HEK293 (cell line): ENCODE measurements around the gene MAF.

ENCODE experiments used
- CTCF ChIA-PET: fragments of 350-600 bp; formaldehyde crosslinking; extraction: SDS; loops from one replicate; lab custom pipeline; 2021; ENCODE audit warnings: antibody characterized with exemption; lab: Yijun Ruan, JAX
- POLR2A ChIA-PET: fragments of 300-600 bp; formaldehyde crosslinking; extraction: SDS; loops from one replicate; lab custom pipeline; 2020; ENCODE audit warnings: antibody characterized with exemption, inconsistent platforms; lab: Yijun Ruan, JAX
- H3K27ac ChIP-seq: fragments of 200-500 bp; sonication (Bioruptor generic); 2 replicates; pipeline ENCODE4 v1.5.1; 2014; ENCODE audit warnings: low read depth, low read length, control low read depth, inconsistent platforms; ENCODE audit errors: extremely low read depth
- H3K36me3 ChIP-seq, 2 experiments: fragments of 200-500 bp in 1 of 2; sonication (Bioruptor generic) in 1 of 2; 1 replicate in 1 of 2; 2 replicates in 1 of 2; pipeline ENCODE4 v1.5.1; 2014 to 2017; ENCODE audit warnings: inconsistent platforms in 2 of 2, low read length in 2 of 2; ENCODE audit not compliant: control insufficient read depth in 2 of 2, insufficient read depth in 1 of 2
- H3K4me1 ChIP-seq: fragments of 200-500 bp; sonication (Bioruptor generic); 2 replicates; pipeline ENCODE4 v1.5.1; 2014; ENCODE audit warnings: mild to moderate bottlenecking, low read length, inconsistent platforms; ENCODE audit not compliant: control insufficient read depth, insufficient read depth
- H3K4me3 ChIP-seq: 2 replicates; pipeline ENCODE4 v1.5.1; 2011; ENCODE audit warnings: low read depth, mild to moderate bottlenecking, control low read depth, low read length, moderate library complexity
- H3K9me3 ChIP-seq: fragments of 200-500 bp; sonication (Bioruptor generic); 2 replicates; pipeline ENCODE4 v1.5.1; 2014; ENCODE audit warnings: low read depth, low read length, inconsistent platforms; ENCODE audit not compliant: control insufficient read depth, insufficient read depth
- BCL11B ChIP-seq: fragments of 450-650 bp; formaldehyde crosslinking; IDR thresholded peaks from 2 replicates; pipeline ENCODE4 v1.5.1; 2016; ENCODE audit warnings: low read depth, missing biosample characterization, missing genetic modification characterization
- CTCF ChIP-seq: fragments of 450-650 bp; formaldehyde crosslinking; IDR thresholded peaks from 2 replicates; pipeline ENCODE4 v1.5.1; 2016; ENCODE audit warnings: missing biosample characterization, missing genetic modification characterization
- GLIS2 ChIP-seq: fragments of 450-650 bp; formaldehyde crosslinking; IDR thresholded peaks from 2 replicates; pipeline ENCODE4 v1.5.1; 2016; ENCODE audit warnings: missing biosample characterization, missing genetic modification characterization
- MYNN ChIP-seq: fragments of 450-650 bp; formaldehyde crosslinking; IDR thresholded peaks from 2 replicates; pipeline ENCODE4 v1.5.1; 2016; ENCODE audit warnings: missing biosample characterization, missing genetic modification characterization, borderline replicate concordance
- MZF1 ChIP-seq: fragments of 450-650 bp; formaldehyde crosslinking; IDR thresholded peaks from 2 replicates; pipeline ENCODE4 v1.5.1; 2017; ENCODE audit warnings: missing biosample characterization, missing genetic modification characterization, borderline replicate concordance
- OVOL3 ChIP-seq: fragments of 450-650 bp; formaldehyde crosslinking; IDR thresholded peaks from 2 replicates; pipeline ENCODE4 v1.5.1; 2016; ENCODE audit warnings: missing biosample characterization, missing genetic modification characterization
- REPIN1 ChIP-seq: fragments of 450-650 bp; formaldehyde crosslinking; IDR thresholded peaks from 2 replicates; pipeline ENCODE4 v1.5.1; 2017; ENCODE audit warnings: missing biosample characterization, missing genetic modification characterization, low read depth
- ZBTB48 ChIP-seq: fragments of 450-650 bp; formaldehyde crosslinking; IDR thresholded peaks from 2 replicates; pipeline ENCODE4 v1.5.1; 2016; ENCODE audit warnings: missing biosample characterization, missing genetic modification characterization
- ZNF112 ChIP-seq: fragments of 450-650 bp; formaldehyde crosslinking; IDR thresholded peaks from 2 replicates; pipeline ENCODE4 v1.5.0; 2017; ENCODE audit warnings: missing biosample characterization, missing genetic modification characterization
- ZNF132 ChIP-seq: fragments of 450-650 bp; formaldehyde crosslinking; IDR thresholded peaks from 2 replicates; pipeline ENCODE4 v1.5.1; 2017; ENCODE audit warnings: missing biosample characterization, missing genetic modification characterization, borderline replicate concordance
- ZNF221 ChIP-seq: fragments of 450-650 bp; formaldehyde crosslinking; IDR thresholded peaks from 2 replicates; pipeline ENCODE4 v1.5.1; 2017; ENCODE audit warnings: missing biosample characterization, missing genetic modification characterization, borderline replicate concordance
- ZNF280C ChIP-seq: fragments of 450-650 bp; formaldehyde crosslinking; IDR thresholded peaks from 2 replicates; pipeline ENCODE4 v1.5.1; 2016; ENCODE audit warnings: missing biosample characterization, missing genetic modification characterization
- ZNF292 ChIP-seq: fragments of 450-650 bp; formaldehyde crosslinking; IDR thresholded peaks from 2 replicates; pipeline ENCODE4 v1.5.1; 2016; ENCODE audit warnings: low read depth, missing biosample characterization, missing genetic modification characterization, borderline replicate concordance
- ZNF354C ChIP-seq: fragments of 450-650 bp; formaldehyde crosslinking; IDR thresholded peaks from 2 replicates; pipeline ENCODE4 v1.5.1; 2016; ENCODE audit warnings: missing biosample characterization, missing genetic modification characterization, low read depth, borderline replicate concordance
- ZNF394 ChIP-seq: fragments of 450-650 bp; formaldehyde crosslinking; IDR thresholded peaks from 2 replicates; pipeline ENCODE4 v1.5.1; 2016; ENCODE audit warnings: missing biosample characterization, missing genetic modification characterization, mild to moderate bottlenecking, moderate library complexity, borderline replicate concordance
- ZNF596 ChIP-seq: fragments of 450-650 bp; IDR thresholded peaks from 2 replicates; pipeline ENCODE4 v1.5.0; 2018; ENCODE audit warnings: missing biosample characterization, mild to moderate bottlenecking, missing genetic modification characterization, moderate library complexity
- ZNF777 ChIP-seq: fragments of 450-650 bp; formaldehyde crosslinking; IDR thresholded peaks from 2 replicates; pipeline ENCODE4 v1.5.1; 2017; ENCODE audit warnings: missing biosample characterization, missing genetic modification characterization, borderline replicate concordance
- ZNF843 ChIP-seq: fragments of 450-650 bp; formaldehyde crosslinking; IDR thresholded peaks from 2 replicates; pipeline ENCODE4 v1.5.1; 2016; ENCODE audit warnings: missing biosample characterization, missing genetic modification characterization
- TF ChIP-seq, protein P1 (sequence below): fragments of 450-650 bp; formaldehyde crosslinking; IDR thresholded peaks from 2 replicates; pipeline ENCODE4 v1.5.1; 2016; ENCODE audit warnings: missing biosample characterization, missing genetic modification characterization
- TF ChIP-seq, protein P2 (sequence below): fragments of 450-650 bp; formaldehyde crosslinking; IDR thresholded peaks from 2 replicates; pipeline ENCODE4 v1.5.1; 2016; ENCODE audit warnings: missing biosample characterization, missing genetic modification characterization

The MAF gene

GRCh38 chr16:79639576-79640311 is 39.2 kb upstream of the MAF start (continued):
- TF ChIP-seq, protein P1, sequence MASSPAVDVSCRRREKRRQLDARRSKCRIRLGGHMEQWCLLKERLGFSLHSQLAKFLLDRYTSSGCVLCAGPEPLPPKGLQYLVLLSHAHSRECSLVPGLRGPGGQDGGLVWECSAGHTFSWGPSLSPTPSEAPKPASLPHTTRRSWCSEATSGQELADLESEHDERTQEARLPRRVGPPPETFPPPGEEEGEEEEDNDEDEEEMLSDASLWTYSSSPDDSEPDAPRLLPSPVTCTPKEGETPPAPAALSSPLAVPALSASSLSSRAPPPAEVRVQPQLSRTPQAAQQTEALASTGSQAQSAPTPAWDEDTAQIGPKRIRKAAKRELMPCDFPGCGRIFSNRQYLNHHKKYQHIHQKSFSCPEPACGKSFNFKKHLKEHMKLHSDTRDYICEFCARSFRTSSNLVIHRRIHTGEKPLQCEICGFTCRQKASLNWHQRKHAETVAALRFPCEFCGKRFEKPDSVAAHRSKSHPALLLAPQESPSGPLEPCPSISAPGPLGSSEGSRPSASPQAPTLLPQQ (tag by site-specific recombination), result 0 out of 2 replicates have a peak, but pooled peaks have one; percentile 13
- TF ChIP-seq BCL11B (tag by site-specific recombination), result no peak
- TF ChIP-seq ZNF292 (tag by site-specific recombination), result no peak
- no peak for TF ChIP-seq OVOL3 (tag by site-specific recombination)
- no peak for TF ChIP-seq ZNF354C
- no peak for TF ChIP-seq MZF1 (tag by site-specific recombination)
- no peak for TF ChIP-seq ZNF132
- TF ChIP-seq GLIS2 (tag by site-specific recombination), result no peak
- TF ChIP-seq, protein P2, sequence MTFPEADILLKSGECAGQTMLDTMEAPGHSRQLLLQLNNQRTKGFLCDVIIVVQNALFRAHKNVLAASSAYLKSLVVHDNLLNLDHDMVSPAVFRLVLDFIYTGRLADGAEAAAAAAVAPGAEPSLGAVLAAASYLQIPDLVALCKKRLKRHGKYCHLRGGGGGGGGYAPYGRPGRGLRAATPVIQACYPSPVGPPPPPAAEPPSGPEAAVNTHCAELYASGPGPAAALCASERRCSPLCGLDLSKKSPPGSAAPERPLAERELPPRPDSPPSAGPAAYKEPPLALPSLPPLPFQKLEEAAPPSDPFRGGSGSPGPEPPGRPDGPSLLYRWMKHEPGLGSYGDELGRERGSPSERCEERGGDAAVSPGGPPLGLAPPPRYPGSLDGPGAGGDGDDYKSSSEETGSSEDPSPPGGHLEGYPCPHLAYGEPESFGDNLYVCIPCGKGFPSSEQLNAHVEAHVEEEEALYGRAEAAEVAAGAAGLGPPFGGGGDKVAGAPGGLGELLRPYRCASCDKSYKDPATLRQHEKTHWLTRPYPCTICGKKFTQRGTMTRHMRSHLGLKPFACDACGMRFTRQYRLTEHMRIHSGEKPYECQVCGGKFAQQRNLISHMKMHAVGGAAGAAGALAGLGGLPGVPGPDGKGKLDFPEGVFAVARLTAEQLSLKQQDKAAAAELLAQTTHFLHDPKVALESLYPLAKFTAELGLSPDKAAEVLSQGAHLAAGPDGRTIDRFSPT (tag by site-specific recombination), result no peak
- no peak for TF ChIP-seq ZNF394

GRCh38 chr16:79638386-79638785 is 37.8 kb upstream of the MAF start:
- no peaks in the 10 kb centered on the region for H3K9me3 ChIP-seq
- H3K36me3 ChIP-seq, result no peaks in the 10 kb centered on the region
- TF ChIP-seq ZNF843 (no peak), ZNF777 (tag by site-specific recombination) (0 out of 2 replicates have a peak, but pooled peaks have one; percentile 25)
- H3K4me1 ChIP-seq, result peaks cover 4% of the 10 kb centered on the region
- H3K27ac ChIP-seq, result no peak overlapping the region
- H3K4me3 ChIP-seq, result no peak overlapping the region
- ChIA-PET POLR2A (no interaction called here), CTCF (no interaction called here)

- CTCF ChIA-PET, result interaction anchor here (0.7 kb wide), 1 partner anchor 12 kb away, joined by 4 read pairs; no protein-coding TSS in a partner anchor
- TF ChIP-seq ZNF221, result no peak
- POLR2A ChIA-PET, result no interaction called here
- H3K4me1 ChIP-seq, result peaks cover 2% of the 10 kb centered on the region
- H3K27ac ChIP-seq, result no peak overlapping the region
- no peak overlapping the region for H3K4me3 ChIP-seq
- no peaks in the 10 kb centered on the region for H3K36me3 ChIP-seq
- H3K9me3 ChIP-seq, result no peaks in the 10 kb centered on the region
Observed at GRCh38 chr16:79635488-79635887, 35.0 kb upstream of the MAF start.

DNA sequence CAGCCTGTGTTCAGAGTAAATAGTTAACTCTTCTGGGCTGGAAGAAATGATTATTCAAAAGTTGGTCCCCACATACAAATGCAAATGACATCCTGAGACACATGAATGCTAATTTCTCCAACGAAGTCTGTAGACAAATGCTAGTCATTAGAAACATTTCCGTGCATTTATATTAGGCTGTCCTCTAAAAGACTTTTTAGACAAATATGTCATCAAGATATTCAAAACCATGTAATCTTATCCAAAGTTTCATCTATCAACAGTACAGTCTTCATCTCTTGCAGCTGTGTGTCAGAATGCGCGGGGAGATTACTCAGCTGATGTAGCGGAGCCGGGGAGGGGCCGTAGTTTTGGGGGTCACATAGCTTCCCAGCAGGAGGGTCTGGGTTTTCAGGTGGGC is 33.8 kb upstream of the MAF start:
- CTCF ChIA-PET, result interaction anchor here (0.6 kb wide), 1 partner anchor 1156 kb away, joined by 3 read pairs; no protein-coding TSS in a partner anchor
- Histone ChIP-seq H3K4me3 (no peak overlapping the region), H3K27ac (no peak overlapping the region), H3K36me3 (no peaks in the 10 kb centered on the region), H3K9me3 (no peaks in the 10 kb centered on the region), H3K4me1 (no peaks in the 10 kb centered on the region)
- TF ChIP-seq MYNN (no peak), REPIN1 (tag by site-specific recombination) (no peak), ZNF280C (no peak), ZNF112 (tag by site-specific recombination) (no peak), CTCF (no peak), ZBTB48 (tag by site-specific recombination) (no peak), ZNF596 (no peak), ZNF354C (no peak)
- POLR2A ChIA-PET, result no interaction called here
